GM23248 (cell line): ENCODE results near the gene PLXNB3. TPM values are rescaled to one million over a fixed set of nuclear protein-coding genes. Genes with fewer than 3 reads are reported as not detected.

Experiments used
- DNase-seq: peaks from one replicate; pipeline ENCODE4 v3.0.0-alpha.2; 2015
- H2AFZ ChIP-seq: fragments of 200-600 bp; sonication (generic); 2 replicates; pipeline ENCODE4 v1.6.1; 2016; ENCODE audit warnings: antibody characterized with exemption
- H3F3A ChIP-seq: fragments of 200-600 bp; sonication (generic); 2 replicates; pipeline ENCODE4 v1.6.1; 2016; ENCODE audit warnings: mild to moderate bottlenecking, antibody characterized with exemption, mixed run types; ENCODE audit not compliant: insufficient read depth
- H3K27ac ChIP-seq: fragments of 200-600 bp; sonication (generic); 2 replicates; pipeline ENCODE4 v1.5.1; 2016; ENCODE audit warnings: mild to moderate bottlenecking
- H3K27me3 ChIP-seq: fragments of 200-600 bp; sonication (generic); replicated peaks from 2 replicates; pipeline ENCODE4 v1.6.1; 2016; ENCODE audit warnings: mild to moderate bottlenecking; ENCODE audit not compliant: insufficient read depth
- H3K36me3 ChIP-seq: fragments of 200-600 bp; sonication (generic); 2 replicates; pipeline ENCODE4 v1.6.1; 2016; ENCODE audit warnings: low read depth, mild to moderate bottlenecking
- H3K4me1 ChIP-seq: fragments of 200-600 bp; sonication (generic); 2 replicates; pipeline ENCODE4 v1.6.1; 2016; ENCODE audit warnings: mild to moderate bottlenecking; ENCODE audit not compliant: insufficient read depth
- H3K4me2 ChIP-seq: fragments of 200-600 bp; sonication (generic); one replicate; pipeline ENCODE4 v1.6.1; 2016; ENCODE audit warnings: mild to moderate bottlenecking; ENCODE audit not compliant: unreplicated experiment
- H3K4me3 ChIP-seq: fragments of 200-600 bp; sonication (generic); 2 replicates; pipeline ENCODE4 v1.5.1; 2016; ENCODE audit warnings: mild to moderate bottlenecking
- H3K79me2 ChIP-seq: fragments of 200-600 bp; sonication (generic); 2 replicates; pipeline ENCODE4 v1.6.1; 2016; ENCODE audit warnings: mild to moderate bottlenecking; ENCODE audit not compliant: insufficient read depth
- H3K9ac ChIP-seq: fragments of 200-600 bp; sonication (generic); 2 replicates; pipeline ENCODE4 v1.6.1; 2016; ENCODE audit warnings: mild to moderate bottlenecking
- H3K9me2 ChIP-seq: fragments of 200-600 bp; sonication (generic); 2 replicates; pipeline ENCODE4 v1.6.1; 2016; ENCODE audit warnings: mixed run types, mild to moderate bottlenecking, moderate library complexity; ENCODE audit not compliant: insufficient read depth
- H3K9me3 ChIP-seq: fragments of 200-600 bp; sonication (generic); one replicate; pipeline ENCODE4 v1.6.1; 2017; ENCODE audit warnings: low read depth
- H4K20me1 ChIP-seq: fragments of 200-600 bp; sonication (generic); 2 replicates; pipeline ENCODE4 v1.6.0; 2016; ENCODE audit not compliant: insufficient read depth
- EZH2 ChIP-seq: fragments of 200-600 bp; sonication (generic); IDR thresholded peaks from 2 replicates; pipeline ENCODE4 v1.6.1; 2018; ENCODE audit warnings: antibody characterized with exemption, mild to moderate bottlenecking; ENCODE audit not compliant: insufficient read depth, poor library complexity, severe bottlenecking
- EZH2phosphoT487 ChIP-seq: fragments of 200-600 bp; sonication (generic); IDR thresholded peaks from 2 replicates; pipeline ENCODE4 v1.6.1; 2018; ENCODE audit warnings: antibody characterized with exemption, moderate library complexity, mild to moderate bottlenecking, low read depth; ENCODE audit not compliant: insufficient read depth
- WGBS, 2 experiments: methylation state at CpG; one replicate each; pipeline ENCODE4 v1.1.6; 2015 to 2017; ENCODE audit warnings: low lambda C conversion rate in 2 of 2, low coverage in 1 of 2; ENCODE audit errors: missing lambda C conversion rate in 2 of 2; 5-methylcytosine and 5-hydroxymethylcytosine counted together
- in situ Hi-C: fragments of 300-500 bp; cut with MboI; formaldehyde crosslinking; loops from 2 replicates; pipeline ENCODE4 v1.15.0; 2020
- polyA plus RNA-seq: library from polyadenylated mRNA; unstranded; fragments of >200 nt; fragmentation: Nextera tagmentation; extraction: Ambion mirVana; gene quantifications from 2 replicates; pipeline ENCODE4 v1.2.1, GENCODE V29; 2016
- total RNA-seq: library from RNA; depleted of rRNA; stranded (reverse); fragments of >200 nt; shearing (Covaris generic); gene quantifications from 2 replicates; pipeline ENCODE4 v1.2.3, GENCODE V29; 2014; rRNA removed

The PLXNB3 gene
- total and polyA plus RNA-seq, 2 experiments from 2014 or later, result 8.8 to 12.5 TPM

DNA sequence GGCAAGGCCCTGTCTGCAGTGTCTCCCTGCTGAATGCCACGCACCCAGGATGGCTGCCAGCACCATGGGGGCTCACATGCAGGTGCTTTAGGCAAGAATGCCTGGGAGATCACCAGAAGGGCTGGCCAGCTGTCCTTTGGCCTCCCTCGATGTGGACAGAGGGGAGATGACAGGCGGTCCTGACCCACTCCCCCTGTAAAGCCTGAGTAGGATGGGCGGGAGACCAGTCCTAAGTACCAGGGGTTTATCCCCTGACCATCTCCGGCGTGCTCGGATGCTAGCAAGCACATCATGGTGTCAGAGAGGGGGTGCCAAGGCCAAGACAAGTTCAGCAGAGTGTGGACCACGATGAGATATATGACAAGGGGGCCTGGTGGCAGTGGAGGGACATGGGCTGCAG, 61.0 kb downstream of the PLXNB3 start:
- 68 to 79% methylated on average over 4 to 6 of the region's 8 CpGs for WGBS, 2 experiments
- no peaks in the 10 kb centered on the region for H3K9me2 ChIP-seq
- H3F3A ChIP-seq, result no peaks in the 10 kb centered on the region
- H3K4me2 ChIP-seq, result no peak overlapping the region
- H3K27ac ChIP-seq, result no peak overlapping the region
- no peak overlapping the region for H3K9ac ChIP-seq
- H3K36me3 ChIP-seq, result no peaks in the 10 kb centered on the region
- H4K20me1 ChIP-seq, result no peaks in the 10 kb centered on the region
- TF ChIP-seq EZH2phosphoT487, result no peak
- no peak for TF ChIP-seq EZH2
- H3K4me1 ChIP-seq, result no peaks in the 10 kb centered on the region
- DNase-seq, result no peak
- in situ Hi-C loops, result no loop called here
- no peak overlapping the region for H3K4me3 ChIP-seq
- no peaks in the 10 kb centered on the region; the same call in 1 of the 2 replicates for H3K27me3 ChIP-seq
- H2AFZ ChIP-seq, result no peak overlapping the region
- no peaks in the 10 kb centered on the region for H3K9me3 ChIP-seq
- no peaks in the 10 kb centered on the region for H3K79me2 ChIP-seq

Other genes with a start within 250 kb of the PLXNB3 start
- gene ATP2B3, start 246.6 kb upstream of the PLXNB3 start, total RNA-seq, result not detected in 2 replicates
- not detected in 2 replicates for gene ATP2B3, start 246.6 kb upstream of the PLXNB3 start, polyA plus RNA-seq
- 34.7 and 45.5 TPM in 2 replicates for gene CCNQ, start 165.1 kb upstream of the PLXNB3 start, total RNA-seq
- gene CCNQ, start 165.1 kb upstream of the PLXNB3 start, polyA plus RNA-seq, result 29.1 and 34.5 TPM in 2 replicates
- not detected in 2 replicates for gene DUSP9, start 117.0 kb upstream of the PLXNB3 start, total RNA-seq
- not detected in 2 replicates for gene DUSP9, start 117.0 kb upstream of the PLXNB3 start, polyA plus RNA-seq
- not detected in 2 replicates for gene PNCK, start 90.4 kb upstream of the PLXNB3 start, total RNA-seq
- gene PNCK, start 90.4 kb upstream of the PLXNB3 start, polyA plus RNA-seq, result not detected in 2 replicates
- gene SLC6A8, start 76.3 kb upstream of the PLXNB3 start, total RNA-seq, result 11.7 and 12.5 TPM in 2 replicates
- 1.8 and 1.9 TPM in 2 replicates for gene SLC6A8, start 76.3 kb upstream of the PLXNB3 start, polyA plus RNA-seq
- gene BCAP31, start 39.9 kb upstream of the PLXNB3 start, total RNA-seq, result 180 and 187 TPM in 2 replicates
- 317 and 326 TPM in 2 replicates for gene BCAP31, start 39.9 kb upstream of the PLXNB3 start, polyA plus RNA-seq
- gene ABCD1, start 39.4 kb upstream of the PLXNB3 start, total RNA-seq, result 24.4 and 24.9 TPM in 2 replicates
- gene ABCD1, start 39.4 kb upstream of the PLXNB3 start, polyA plus RNA-seq, result 9.5 and 9.8 TPM in 2 replicates
- gene SRPK3, start 16.8 kb downstream of the PLXNB3 start, total RNA-seq, result 0.86 TPM in 1 of 2 replicates, not detected in the other
- gene SRPK3, start 16.8 kb downstream of the PLXNB3 start, polyA plus RNA-seq, result 0.53 and 1.1 TPM in 2 replicates
- gene IDH3G, start 30.1 kb downstream of the PLXNB3 start, total RNA-seq, result 79.5 and 88.2 TPM in 2 replicates
- 76.1 and 83.2 TPM in 2 replicates for gene IDH3G, start 30.1 kb downstream of the PLXNB3 start, polyA plus RNA-seq
- gene SSR4, start 30.4 kb downstream of the PLXNB3 start, total RNA-seq, result 225 and 295 TPM in 2 replicates
- gene SSR4, start 30.4 kb downstream of the PLXNB3 start, polyA plus RNA-seq, result 568 TPM in 2 replicates
- gene PDZD4, start 66.3 kb downstream of the PLXNB3 start, total RNA-seq, result 1.5 TPM in 1 of 2 replicates, not detected in the other
- gene PDZD4, start 66.3 kb downstream of the PLXNB3 start, polyA plus RNA-seq, result not detected in 2 replicates
- gene L1CAM, start 121.9 kb downstream of the PLXNB3 start, total RNA-seq, result 1.9 TPM in 1 of 2 replicates, not detected in the other
- 0.34 and 0.38 TPM in 2 replicates for gene L1CAM, start 121.9 kb downstream of the PLXNB3 start, polyA plus RNA-seq
- not detected in 2 replicates for gene AVPR2, start 140.4 kb downstream of the PLXNB3 start, total RNA-seq
- not detected in 2 replicates for gene AVPR2, start 140.4 kb downstream of the PLXNB3 start, polyA plus RNA-seq
- 2.8 TPM in 1 of 2 replicates, not detected in the other for gene ARHGAP4, start 162.0 kb downstream of the PLXNB3 start, total RNA-seq
- gene ARHGAP4, start 162.0 kb downstream of the PLXNB3 start, polyA plus RNA-seq, result 0.43 and 0.45 TPM in 2 replicates
- 105 and 154 TPM in 2 replicates for gene NAA10, start 170.8 kb downstream of the PLXNB3 start, total RNA-seq
- 161 and 166 TPM in 2 replicates for gene NAA10, start 170.8 kb downstream of the PLXNB3 start, polyA plus RNA-seq
- gene RENBP, start 180.4 kb downstream of the PLXNB3 start, total RNA-seq, result 0.11 TPM in 1 of 2 replicates, not detected in the other
- not detected in 2 replicates for gene RENBP, start 180.4 kb downstream of the PLXNB3 start, polyA plus RNA-seq
- gene HCFC1, start 207.6 kb downstream of the PLXNB3 start, total RNA-seq, result 24.0 and 26.4 TPM in 2 replicates
- gene HCFC1, start 207.6 kb downstream of the PLXNB3 start, polyA plus RNA-seq, result 12.5 and 12.6 TPM in 2 replicates
- 7.6 and 9.9 TPM in 2 replicates for gene TMEM187, start 208.5 kb downstream of the PLXNB3 start, total RNA-seq
- 8.5 and 10.0 TPM in 2 replicates for gene TMEM187, start 208.5 kb downstream of the PLXNB3 start, polyA plus RNA-seq